ENCODE data around the gene AKR7A2.

DNA sequence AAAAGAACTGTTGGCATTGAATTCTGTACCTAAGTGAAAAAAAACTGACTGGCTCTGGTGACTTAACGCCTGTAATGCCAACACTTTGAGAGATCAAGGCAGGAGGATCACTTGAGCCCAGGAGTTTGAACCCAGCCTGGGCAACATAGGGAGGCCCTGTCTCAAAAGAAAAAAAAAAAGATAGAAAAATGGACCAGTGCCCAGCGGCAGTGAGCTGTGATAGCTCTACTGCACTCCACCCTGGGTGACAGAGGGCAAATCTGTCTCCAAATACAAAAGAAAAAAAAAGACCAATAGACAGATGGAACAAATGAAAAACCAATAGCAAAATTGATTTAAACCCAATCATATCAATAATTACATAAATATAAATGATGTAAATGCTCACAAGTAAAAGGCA, 22.7 kb downstream of the AKR7A2 start:
- TF ChIP-seq, protein P1, sequence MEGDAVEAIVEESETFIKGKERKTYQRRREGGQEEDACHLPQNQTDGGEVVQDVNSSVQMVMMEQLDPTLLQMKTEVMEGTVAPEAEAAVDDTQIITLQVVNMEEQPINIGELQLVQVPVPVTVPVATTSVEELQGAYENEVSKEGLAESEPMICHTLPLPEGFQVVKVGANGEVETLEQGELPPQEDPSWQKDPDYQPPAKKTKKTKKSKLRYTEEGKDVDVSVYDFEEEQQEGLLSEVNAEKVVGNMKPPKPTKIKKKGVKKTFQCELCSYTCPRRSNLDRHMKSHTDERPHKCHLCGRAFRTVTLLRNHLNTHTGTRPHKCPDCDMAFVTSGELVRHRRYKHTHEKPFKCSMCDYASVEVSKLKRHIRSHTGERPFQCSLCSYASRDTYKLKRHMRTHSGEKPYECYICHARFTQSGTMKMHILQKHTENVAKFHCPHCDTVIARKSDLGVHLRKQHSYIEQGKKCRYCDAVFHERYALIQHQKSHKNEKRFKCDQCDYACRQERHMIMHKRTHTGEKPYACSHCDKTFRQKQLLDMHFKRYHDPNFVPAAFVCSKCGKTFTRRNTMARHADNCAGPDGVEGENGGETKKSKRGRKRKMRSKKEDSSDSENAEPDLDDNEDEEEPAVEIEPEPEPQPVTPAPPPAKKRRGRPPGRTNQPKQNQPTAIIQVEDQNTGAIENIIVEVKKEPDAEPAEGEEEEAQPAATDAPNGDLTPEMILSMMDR (IDR thresholded peaks at IDR 0.05) = no peak
- TF ChIP-seq POLR2A (IDR thresholded peaks at IDR 0.05) = no peak
